HG03196 (cell line): ENCODE results near the gene SLC25A45.

ENCODE experiments used
- ATAC-seq: cut with Tn5 transposase; IDR thresholded peaks from one replicate; pipeline ENCODE4 v1.9.1; 2021; ENCODE audit not compliant: unreplicated experiment

The SLC25A45 gene

DNA sequence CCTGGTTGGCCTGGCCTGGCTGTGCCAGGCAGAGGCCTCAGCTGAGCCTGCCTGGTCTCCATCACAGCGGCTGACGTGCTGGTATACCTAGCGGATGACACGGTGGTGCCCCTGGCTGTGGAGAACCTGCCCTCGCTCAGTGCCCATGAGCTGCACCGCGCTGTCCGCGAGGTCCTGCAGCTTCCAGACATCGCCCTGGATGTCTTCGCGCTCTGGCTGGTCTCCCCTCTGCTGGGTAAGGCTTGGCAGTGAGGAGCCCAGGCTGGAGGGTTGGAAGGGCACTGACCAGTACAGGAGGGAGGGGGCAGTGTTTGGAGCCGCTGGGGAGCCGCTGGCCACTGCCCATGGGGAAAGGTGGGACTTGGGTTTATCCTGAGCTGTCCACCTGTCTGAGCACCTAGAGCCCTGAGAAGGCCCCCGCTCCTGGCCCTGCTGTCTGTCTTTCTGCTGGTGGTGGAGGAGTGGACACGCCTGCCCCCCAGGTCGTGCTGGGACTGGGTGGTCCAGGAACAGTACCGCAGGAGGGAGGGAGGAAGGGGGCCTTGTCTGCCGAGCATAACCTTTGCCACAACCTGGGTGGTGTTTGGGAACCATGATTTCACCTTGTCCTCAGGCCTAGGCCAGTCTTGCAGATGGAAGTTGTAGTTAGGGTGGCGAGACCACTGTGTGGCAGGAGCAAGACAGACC is 7.0 kb upstream of the SLC25A45 start:
- no peak for ATAC-seq

DNA sequence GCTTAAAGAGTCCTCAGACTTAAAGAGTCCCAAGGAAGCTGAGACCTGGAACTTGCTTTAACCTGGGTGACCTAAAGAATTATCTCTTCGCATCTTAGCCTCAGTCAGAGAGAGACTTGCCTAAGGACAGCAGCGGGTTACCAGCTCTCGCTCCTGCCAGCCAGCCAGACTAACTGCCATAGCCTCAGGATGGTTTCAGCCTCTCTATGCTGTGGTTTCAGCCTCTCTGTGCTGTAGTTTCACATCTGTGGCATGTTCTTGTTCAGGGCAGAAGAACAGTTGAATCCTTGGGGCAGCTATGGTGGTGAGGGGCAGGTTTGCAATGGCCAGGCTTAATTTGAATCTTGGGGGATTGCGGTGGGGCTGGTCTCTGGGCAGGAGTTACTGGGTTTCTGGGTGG is 6.3 kb upstream of the SLC25A45 start:
- no peak for ATAC-seq

DNA sequence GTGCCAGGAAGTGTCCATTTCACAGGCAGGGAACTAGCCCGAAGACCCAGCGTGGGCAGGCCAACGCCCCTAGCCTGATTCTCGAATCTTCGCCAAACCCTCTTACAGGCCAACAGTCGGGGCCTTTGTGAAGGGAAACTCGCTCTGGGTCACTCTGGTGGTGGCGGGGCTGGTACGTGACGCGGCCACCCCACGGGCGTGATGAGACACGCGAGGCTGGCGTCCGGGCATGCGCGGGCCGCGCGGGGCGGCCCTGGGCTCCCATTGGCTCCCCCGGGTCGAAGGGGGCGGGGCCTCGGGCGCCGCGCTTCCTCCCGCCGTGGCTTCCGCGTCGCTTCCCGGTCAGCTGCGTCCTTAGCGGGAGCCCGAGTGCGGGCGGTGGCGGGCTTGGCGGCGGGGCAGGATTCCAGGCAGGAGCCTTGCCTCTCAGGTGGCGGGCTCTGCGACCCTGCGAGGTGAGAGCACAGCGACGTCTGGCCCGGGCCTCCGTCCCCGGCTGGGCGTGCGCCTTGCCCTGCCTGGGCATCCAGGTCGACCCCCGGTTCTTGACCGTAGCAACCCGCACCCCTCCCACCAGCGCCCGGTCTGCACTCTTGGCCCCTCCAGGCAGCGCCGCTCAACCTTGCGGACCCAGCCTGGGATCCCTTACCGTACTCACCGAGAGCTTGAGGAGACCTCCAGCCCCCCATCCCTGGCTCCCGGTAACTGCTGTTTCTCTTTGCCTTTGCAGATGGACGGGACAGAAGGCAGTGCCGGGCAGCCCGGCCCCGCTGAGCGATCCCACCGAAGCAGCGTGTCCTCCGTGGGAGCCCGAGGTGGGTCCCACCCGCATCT is 4.1 kb upstream of the SLC25A45 start, which contains the start of gene FRMD8:
Gene FRMD8, plus strand, starts transcription at position 331 of the 834 bp plus-strand sequence. Its CDS starts 400 bp downstream, at position 731.
- no peak for ATAC-seq

DNA sequence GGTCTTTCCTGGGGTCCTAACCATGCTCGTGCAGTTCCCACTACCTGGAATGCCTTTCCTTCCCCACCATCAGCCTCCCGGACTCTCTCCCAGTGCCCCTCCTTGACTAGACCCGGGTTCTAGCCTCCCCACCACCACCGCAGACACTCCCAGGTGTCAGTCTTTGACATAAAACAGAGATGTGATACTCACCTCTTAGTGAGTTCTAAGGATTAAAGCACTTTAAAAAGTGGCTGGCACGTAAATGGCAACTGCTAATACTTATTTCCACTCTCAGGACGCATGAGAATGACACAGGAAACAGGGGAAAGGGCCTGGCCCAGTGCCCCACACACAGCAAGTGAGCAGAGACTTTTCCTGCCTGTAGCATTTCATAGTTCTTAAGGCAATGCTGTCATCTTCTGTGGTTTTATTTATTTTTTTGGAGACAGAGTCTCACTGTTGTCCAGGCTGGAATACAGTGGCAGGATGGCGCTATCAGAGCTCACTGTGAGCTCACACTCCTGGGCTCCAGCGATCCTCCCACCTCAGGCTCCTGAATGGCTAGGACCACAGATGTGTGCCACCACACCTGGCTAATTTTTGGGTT is 1.9 kb upstream of the SLC25A45 start:
- ATAC-seq = no peak

DNA sequence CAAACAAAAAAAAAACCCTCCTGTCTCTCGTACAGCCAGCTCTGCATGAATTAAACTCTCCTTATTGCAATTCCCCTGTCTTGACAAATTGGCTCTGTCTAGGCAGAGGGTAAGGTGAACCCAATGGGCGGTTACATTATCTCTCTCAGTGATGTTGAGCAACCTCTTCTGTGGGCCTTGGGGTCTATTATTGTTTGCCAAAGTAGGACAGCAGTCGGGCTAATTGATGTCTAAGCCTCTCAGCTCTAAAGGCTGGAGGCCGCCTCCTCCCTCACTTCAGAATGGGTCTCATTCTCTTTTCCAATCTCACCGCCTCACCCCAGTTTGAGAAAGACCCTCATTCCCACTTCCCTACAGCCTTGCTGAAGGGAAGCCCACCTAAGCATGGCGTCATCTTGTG is 1.3 kb upstream of the SLC25A45 start:
- no peak for ATAC-seq

DNA sequence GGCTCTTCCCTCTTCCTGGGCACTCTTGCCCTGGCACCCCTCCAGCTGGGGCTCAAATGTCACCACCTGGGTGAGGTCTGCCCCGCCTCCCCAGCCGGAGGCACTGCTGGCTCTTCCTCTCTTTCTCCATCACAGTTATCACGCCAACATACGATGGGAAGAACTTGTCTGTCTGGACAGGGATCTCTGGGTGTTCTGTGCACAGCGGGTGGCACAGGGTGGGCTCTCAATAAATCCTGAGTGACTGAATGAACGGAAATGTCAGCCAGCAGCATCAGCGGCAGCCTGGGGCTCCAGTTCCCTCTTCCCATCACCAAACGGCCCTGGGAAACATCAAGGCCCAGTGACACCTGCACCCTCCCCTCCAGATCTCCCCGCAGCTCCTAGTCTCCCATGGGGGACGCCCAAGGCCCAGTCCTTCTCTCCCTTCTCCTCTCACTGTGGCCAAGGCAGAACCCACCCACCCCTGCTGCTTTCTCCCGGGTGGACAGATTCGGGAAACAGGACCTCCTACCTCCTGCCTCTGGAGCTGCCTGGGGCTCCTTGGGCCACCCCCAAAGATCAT is 440 bp upstream of the SLC25A45 start:
- ATAC-seq = no peak

DNA sequence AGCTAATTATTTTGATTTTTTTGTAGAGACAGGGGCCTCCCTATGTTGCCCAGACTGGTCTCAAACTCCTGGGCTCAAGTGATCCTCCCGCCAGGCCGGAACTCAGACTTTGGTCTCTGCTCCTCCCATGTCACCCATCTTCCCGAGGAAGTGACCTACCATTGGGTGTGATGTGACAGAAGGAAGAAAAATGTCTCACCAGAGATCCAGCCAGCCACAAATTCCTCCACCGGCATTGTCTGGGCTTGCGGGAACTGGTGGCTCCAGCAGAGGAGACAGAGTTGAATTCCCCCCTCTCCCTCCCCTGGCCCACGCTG is 772 bp downstream of the SLC25A45 start:
- ATAC-seq = no peak

DNA sequence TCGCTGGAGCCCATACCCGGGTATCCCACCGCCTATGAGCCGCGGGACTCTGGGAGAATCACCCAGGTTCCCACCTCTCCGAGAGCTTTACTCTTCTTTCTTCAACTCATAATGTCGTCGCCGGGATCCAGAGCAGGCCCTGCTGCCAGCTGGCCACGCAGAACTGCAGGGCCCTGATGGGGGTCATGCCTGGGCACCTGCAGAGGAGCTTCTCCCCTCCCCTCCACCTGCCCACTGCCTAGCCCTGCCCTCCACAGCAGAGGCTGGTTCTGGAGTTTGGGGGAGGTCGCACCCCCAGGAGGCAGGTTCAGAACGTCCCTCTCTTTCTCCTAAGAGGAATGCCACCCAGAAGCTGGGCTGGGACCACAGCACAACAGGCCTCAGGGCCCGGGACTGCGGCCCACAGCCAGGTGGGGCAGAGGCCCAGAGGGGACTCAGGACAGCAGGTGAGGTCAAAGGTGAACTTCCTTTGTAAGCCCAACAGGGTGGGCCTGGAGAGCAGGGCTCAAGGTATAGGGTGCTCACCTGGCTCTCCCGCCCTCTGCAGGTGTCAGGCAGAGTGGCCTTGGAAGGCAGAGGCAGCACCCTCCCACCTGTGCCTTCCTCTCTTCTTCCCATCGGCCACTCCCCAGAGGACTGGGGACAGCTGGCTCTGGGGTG is 1.9 kb downstream of the SLC25A45 start:
- ATAC-seq = no peak

DNA sequence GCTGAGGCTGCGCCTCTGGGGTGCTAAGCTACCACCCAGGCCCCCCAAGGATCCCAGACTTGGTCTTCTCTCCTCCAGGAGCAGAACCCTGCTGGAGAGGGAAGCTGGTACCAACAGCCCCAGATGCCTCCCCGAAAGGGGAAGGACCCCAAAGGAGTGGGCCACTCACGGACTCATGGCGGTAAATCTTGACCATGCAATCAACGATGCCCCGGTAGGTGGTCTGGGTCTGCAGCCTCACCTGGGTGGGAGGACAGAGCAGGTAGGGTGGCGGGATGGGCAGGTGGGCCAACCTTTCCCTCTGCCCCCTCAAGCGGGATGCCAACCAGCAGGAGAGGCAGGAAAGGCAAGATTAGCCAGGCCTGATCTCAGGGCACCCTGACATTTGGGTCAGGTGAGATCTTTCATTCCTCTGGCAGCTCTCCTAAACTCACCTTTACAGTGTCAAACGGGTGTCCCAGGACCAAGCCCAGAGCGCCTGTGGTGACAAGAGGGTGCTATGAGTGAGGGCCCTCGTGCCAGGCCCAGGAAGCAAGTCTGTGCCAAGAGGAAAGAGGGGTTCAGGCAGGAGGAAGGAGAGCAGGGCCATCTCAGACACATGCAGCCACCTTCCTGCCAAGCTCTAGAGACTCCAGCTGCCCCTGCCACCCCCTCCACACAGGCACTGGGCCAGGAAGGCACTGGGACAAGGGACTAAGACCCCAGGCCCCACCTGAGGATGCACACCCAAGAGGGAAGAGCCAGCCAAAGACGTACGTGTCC is 2.6 kb downstream of the SLC25A45 start:
- ATAC-seq = no peak

DNA sequence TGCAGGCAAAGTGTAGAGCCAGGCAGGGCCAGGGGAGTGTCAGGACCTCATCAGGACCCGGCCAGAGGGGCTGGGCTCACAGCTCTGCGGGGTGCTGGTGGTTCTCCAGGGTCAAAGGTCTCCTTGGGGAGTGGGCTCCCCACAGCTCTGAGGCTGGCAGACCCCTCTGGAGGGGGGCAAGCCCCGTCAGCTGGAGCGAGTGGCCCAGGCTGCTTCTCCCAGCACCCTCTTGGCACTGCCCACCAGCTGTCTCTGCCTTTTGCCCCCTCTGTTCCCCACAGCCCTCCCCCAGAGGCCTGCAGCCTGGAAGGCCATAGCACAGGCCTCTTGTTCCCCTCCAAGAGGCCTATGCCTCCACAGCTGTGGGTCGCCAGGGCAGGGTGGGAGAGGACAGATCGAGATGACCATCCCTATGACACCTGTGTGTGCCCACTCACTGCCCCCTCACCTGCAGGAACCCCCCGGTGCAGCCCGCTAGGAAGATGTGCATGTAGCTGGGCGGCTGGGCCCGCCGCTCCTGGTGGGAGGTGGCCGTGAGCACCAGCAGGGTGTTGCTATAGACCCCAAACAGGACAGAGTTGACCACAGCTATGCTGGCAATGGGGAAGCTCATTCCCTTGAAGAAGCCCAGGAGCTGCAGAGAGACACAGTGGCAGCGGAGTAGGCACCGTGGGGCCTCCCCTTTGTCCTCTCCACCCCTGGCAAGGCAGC is 3.4 kb downstream of the SLC25A45 start:
- ATAC-seq = no peak

DNA sequence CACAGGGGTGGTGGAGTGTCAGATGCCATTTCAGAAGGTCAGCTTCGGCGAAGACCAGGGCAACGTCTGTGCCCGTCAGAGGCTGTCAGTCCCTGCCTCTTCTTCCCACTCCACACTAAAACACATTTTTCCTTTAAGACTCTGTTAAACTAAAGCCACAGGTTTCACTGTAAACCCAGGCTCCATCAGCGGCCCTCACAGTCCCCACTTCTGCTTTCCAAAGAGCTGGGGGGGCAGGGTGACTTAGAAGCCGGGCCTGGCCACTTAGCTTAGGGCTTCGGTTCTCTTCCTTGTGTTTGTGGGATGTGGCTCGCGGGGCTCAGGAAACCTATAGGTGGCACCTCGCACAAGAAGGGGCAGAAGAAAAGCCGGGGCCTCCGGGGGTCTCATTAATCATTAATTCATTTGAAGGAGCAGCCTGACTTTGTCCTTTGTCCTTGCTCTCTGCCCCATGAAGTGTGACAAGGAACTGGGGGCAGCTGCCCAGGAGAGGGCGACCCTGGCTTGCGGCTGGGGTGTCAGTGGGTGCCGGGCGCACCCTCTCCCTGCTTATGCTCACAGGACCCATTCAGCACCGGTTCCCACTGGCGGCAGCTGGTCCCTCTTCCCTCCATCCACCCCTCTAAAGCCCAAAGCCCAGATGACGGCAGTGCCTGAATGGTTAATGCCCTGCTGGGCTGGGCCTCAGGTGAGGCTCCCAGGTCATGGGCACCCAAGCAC is 4.1 kb downstream of the SLC25A45 start:
- no peak for ATAC-seq

DNA sequence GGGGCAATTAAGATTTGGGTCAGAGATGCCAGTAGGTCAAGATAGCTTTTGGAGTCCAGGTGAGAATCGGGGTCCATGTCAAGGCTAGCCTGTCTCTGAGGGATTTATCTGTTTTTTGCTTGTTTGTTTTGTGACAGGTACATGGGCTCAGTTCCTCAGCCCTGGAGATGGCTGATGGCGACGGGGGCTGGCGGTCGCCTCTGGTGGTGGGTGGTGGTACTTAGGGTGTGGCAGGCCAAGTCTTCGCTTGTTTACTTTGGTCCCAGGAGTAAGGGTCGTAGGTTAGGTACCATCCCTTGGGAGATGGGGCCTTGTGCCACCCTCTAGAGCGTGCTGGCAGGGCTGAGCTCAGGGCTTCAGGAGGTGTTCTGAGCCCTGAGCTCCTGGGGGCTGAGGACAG is 4.7 kb downstream of the SLC25A45 start:
- ATAC-seq = no peak

DNA sequence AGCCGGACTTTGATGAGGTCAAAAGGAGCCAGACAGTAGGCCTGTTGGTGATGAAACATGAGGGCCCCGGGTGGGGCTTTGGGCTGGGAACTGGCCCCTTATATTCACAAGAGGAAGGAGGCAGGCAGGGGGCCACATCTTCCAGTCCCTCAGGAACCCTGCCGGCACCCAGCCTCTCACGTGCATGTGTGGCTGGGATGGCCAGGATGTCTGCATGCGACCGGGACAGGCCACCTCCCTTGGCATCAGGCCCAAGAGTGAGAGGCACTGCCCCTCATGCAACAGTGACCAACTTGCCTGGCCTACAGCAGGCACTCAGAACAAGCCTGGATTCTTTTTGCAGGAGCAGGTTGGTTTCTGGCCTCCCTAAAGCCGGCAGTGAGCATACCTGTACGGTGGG is 5.4 kb downstream of the SLC25A45 start:
- no peak for ATAC-seq

DNA sequence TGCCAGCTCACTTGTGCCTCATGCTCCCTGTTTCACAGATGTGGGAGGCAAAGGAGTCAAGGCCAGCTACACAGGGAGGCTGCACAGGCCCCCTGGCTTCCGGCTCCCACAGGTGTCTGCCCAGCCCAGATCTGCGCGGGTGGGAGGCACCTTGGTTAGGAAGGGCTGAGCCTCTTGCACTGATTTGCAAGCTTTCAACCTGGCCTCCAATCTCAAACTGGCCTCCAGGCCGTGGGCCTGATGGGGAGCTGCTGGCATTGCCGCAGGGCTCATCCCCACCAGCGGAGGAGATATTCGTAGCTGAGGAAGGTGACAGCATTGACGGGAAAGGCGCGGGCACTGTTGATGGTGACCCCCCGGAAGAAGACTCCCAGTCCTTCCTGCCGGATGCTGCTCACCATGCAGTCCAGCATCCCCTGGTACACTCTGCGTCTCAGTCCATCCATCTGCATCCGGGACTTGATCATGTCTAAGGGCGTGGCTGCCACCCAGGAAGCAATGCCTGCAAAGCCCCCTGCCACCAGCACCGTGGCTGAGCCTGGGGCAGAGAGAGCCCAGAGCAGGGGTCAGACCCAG is 6.2 kb downstream of the SLC25A45 start:
- ATAC-seq = no peak

DNA sequence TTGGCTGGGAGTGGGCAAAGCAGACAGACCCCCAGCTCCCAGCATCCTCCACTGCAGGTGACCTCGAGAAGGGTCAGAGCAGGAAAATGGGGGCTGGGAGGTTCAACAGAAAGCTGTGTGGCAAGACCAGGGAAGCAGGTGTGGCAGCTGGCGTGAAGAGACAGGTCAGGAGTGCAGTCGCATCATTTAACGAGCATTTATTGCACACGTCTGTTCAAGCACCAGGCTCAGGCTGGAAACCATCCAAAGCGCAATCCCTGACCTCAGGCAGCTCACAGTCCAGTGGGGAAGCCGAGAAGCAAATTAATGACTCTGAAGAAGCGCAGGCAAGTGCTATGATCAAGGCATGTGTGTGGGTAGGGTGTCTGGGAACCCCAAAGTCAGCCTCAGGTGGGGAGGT is 7.4 kb downstream of the SLC25A45 start:
- no peak for ATAC-seq

DNA sequence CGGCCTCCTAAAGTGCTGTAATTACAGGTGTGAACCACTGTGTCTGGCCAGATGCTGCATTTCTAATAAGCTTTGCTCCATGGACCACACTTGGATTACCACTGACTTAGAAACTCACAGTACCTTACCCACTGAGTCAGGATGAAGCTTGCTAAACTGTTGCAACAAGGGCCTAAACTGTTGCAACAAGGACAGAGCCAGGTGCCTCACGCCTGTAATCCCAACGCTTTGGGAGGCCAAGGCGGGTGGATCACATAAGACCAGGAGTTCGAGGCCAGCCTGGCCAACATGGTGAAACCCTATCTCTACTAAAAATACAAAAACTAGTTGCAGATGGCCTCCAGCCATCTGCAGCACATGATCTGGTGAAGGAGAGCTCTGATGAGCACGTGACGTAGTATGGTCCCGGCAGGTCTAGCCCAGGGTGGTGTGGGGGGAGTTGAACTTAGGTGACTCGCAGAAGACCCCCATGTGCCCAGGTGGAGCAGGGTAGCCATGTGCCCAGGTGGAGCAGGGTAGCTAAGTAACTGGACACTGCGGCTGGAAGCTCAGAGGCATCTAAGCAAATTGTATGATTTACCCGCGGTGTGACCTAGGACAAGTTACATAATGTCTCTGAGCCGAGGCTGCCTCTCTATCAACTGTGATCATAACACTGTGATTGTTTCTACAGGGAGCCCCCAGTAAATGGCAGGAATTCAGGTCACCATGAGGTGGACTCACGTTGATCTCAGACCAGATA is 8.4 kb downstream of the SLC25A45 start:
- no peak for ATAC-seq

DNA sequence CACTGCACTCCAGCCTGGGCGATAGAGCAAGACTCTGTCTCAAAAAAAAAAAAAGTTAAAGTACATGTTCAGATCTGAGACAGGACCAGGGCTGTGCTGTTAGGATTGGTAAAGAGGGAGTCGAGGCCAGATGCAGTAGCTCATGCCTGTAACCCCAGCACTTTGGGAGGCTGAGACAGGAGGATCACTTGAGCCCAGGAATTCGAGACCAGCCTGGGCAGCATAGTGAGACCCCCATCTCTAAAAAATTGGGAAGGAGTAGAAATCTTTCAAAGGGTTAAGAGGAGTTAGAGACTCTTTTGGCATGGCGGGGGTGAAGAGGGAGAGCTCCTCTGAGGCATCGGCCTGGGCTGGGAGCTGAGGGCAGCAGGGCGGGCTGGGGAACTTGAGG is 11.8 kb downstream of the SLC25A45 start:
- no peak for ATAC-seq

DNA sequence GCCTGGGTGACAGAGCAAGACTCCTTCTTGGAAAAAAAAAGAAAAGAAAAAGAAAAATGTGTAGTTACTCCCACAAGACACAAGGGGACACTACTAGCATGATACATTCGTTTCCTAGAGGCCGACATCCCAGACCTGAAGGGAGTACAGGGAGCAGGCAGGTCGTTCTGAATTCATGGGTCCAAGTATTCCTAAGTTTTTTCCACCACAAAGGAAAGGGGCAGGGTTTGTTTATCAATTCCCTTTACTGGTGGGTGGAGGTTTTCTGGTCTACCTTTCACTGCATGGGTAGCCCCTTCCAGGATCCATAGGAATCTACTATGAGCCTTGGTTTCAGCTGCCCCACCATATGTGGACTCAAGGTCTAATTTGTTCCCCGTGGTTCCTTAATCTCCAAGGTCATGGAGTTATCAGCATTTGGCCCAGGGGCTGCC is 16.1 kb downstream of the SLC25A45 start:
- no peak for ATAC-seq
